Liver (tissue), 3 donors: ENCODE results near the gene SERINC5.

ENCODE experiments used
- HNF4G ChIP-seq: IDR thresholded peaks from 2 replicates; pipeline ENCODE4 v1.6.1; 2016; ENCODE audit warnings: antibody characterized with exemption
- RAD21 ChIP-seq, 2 donors: IDR thresholded peaks; 2 replicates each; pipeline ENCODE4 v1.6.1; 2016; ENCODE audit warnings: antibody characterized with exemption in 2 of 2, mild to moderate bottlenecking in 2 of 2
- RXRA ChIP-seq, 2 donors: IDR thresholded peaks; 2 replicates each; pipeline ENCODE4 v1.6.1; 2017 to 2018; ENCODE audit warnings: antibody characterized with exemption in 2 of 2, mild to moderate bottlenecking in 1 of 2
- TAF1 ChIP-seq: conservative IDR thresholded peaks from 2 replicates; pipeline ENCODE4 v1.6.1; 2016; ENCODE audit warnings: antibody characterized with exemption, mild to moderate bottlenecking
- TF ChIP-seq, protein P1 (sequence below): IDR thresholded peaks from 2 replicates; pipeline ENCODE4 v1.6.1; 2016; ENCODE audit warnings: antibody characterized with exemption
- TF ChIP-seq, protein P2 (sequence below): fragments of 150-350 bp; IDR thresholded peaks from 2 replicates; pipeline ENCODE4 v1.5.1; 2017; ENCODE audit warnings: improper control_type of control experiment, low read depth, low read length; ENCODE audit not compliant: missing input control
- TF ChIP-seq, protein P3 (sequence below): IDR thresholded peaks from 2 replicates; pipeline ENCODE4 v1.6.1; 2016; ENCODE audit warnings: antibody characterized with exemption
- donor health status: healthy.
- donor health status: healthy.

DNA sequence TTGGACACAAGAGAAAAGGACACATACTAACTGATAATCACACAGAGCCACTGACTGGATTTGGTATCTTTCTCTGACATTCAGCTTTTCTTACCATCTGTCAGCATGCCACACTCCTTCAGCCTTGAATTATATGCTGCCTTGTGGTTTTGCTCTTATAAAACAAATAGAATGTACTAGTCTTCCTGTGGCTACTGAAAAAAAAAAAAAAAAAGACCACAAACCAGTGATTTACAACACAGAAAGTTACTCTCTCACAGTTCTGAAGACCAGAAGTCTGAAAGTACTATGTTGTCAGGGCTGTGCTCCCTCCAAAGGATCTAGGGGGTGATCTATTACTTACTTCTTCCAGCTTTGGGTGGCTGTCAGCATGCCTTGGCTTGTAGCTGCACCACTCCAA is 138.4 kb downstream of the SERINC5 start:
- TF ChIP-seq, protein P1, sequence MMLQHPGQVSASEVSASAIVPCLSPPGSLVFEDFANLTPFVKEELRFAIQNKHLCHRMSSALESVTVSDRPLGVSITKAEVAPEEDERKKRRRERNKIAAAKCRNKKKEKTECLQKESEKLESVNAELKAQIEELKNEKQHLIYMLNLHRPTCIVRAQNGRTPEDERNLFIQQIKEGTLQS = no peak
- TF ChIP-seq, protein P2, sequence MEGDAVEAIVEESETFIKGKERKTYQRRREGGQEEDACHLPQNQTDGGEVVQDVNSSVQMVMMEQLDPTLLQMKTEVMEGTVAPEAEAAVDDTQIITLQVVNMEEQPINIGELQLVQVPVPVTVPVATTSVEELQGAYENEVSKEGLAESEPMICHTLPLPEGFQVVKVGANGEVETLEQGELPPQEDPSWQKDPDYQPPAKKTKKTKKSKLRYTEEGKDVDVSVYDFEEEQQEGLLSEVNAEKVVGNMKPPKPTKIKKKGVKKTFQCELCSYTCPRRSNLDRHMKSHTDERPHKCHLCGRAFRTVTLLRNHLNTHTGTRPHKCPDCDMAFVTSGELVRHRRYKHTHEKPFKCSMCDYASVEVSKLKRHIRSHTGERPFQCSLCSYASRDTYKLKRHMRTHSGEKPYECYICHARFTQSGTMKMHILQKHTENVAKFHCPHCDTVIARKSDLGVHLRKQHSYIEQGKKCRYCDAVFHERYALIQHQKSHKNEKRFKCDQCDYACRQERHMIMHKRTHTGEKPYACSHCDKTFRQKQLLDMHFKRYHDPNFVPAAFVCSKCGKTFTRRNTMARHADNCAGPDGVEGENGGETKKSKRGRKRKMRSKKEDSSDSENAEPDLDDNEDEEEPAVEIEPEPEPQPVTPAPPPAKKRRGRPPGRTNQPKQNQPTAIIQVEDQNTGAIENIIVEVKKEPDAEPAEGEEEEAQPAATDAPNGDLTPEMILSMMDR = no peak
- TF ChIP-seq TAF1 (no peak), RXRA (IDR thresholded peaks at IDR 0.05) (no peak), RAD21 (IDR thresholded peaks at IDR 0.05) (no peak), HNF4G (no peak)
- TF ChIP-seq, protein P3, sequence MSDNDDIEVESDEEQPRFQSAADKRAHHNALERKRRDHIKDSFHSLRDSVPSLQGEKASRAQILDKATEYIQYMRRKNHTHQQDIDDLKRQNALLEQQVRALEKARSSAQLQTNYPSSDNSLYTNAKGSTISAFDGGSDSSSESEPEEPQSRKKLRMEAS = no peak
